Right lobe of liver (tissue), 4 donors: ENCODE measurements around the gene HS3ST6.

Source experiments
- POLR2A ChIP-seq: fragments of 450-650 bp; IDR thresholded peaks from one replicate; pipeline ENCODE4 v1.6.1; 2017; ENCODE audit warnings: antibody characterized with exemption, mild to moderate bottlenecking
- TF ChIP-seq, protein P1 (sequence below), 4 donors: fragments of 200-600 bp in 3 of 4; fragments of 450-650 bp in 1 of 4; IDR thresholded peaks; one replicate each; pipeline versions ENCODE4 v1.5.1 to v1.8.0; 2016 to 2022; ENCODE audit warnings: antibody characterized with exemption in 4 of 4, mild to moderate bottlenecking in 2 of 4
- donor health status: DM: no; HTN: no; CAD: no.
- donor health status: DM: no; HTN: no; CAD: no.
- donor health status: DM: no; HTN: yes; CAD: no.

DNA sequence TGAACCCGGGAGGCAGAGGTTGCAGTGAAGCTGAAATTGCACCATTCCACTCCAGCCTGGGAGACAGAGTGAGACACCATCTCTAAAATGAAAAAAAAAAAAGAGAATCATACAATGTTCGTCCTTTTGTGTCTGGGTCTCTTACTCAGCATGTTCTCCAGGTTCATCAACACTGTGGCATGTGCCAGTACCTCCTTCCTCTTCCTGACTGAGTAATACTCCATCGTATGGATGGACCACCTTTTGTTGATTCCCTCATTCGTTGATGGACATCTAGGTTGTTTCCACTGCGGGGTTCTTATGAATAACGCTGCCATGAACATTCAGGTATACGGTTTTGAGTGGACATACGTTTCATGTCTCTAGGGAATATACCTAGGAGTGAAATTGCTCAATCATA, 4.1 kb upstream of the HS3ST6 start:
- TF ChIP-seq, protein P1, sequence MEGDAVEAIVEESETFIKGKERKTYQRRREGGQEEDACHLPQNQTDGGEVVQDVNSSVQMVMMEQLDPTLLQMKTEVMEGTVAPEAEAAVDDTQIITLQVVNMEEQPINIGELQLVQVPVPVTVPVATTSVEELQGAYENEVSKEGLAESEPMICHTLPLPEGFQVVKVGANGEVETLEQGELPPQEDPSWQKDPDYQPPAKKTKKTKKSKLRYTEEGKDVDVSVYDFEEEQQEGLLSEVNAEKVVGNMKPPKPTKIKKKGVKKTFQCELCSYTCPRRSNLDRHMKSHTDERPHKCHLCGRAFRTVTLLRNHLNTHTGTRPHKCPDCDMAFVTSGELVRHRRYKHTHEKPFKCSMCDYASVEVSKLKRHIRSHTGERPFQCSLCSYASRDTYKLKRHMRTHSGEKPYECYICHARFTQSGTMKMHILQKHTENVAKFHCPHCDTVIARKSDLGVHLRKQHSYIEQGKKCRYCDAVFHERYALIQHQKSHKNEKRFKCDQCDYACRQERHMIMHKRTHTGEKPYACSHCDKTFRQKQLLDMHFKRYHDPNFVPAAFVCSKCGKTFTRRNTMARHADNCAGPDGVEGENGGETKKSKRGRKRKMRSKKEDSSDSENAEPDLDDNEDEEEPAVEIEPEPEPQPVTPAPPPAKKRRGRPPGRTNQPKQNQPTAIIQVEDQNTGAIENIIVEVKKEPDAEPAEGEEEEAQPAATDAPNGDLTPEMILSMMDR (IDR thresholded peaks at IDR 0.05): no peak
- no peak for TF ChIP-seq POLR2A
